Stimulated activated CD8-positive, alpha-beta memory T cell treated with anti-CD3 and anti-CD28 coated beads, Interleukin-4, amount 100 ng/mL, for 48 hours (primary cell): ENCODE data around the gene AKT1.
A peak's percentile ranks its signal among the peaks of the same experiment; 100 is the strongest.

Experiments used
- DNase-seq: peaks from one replicate; pipeline ENCODE4 v3.0.0-alpha.2; 2020

The AKT1 gene

GRCh38 chr14:104798300-104799243 is 3.0 kb upstream of the AKT1 start:
- DNase-seq = no peak

GRCh38 chr14:104797115-104798044 is 1.8 kb upstream of the AKT1 start:
- no peak for DNase-seq

GRCh38 chr14:104796687-104797081 is 1.1 kb upstream of the AKT1 start:
- no peak for DNase-seq

GRCh38 chr14:104795781-104796686 is 486 bp upstream of the AKT1 start:
- peak; percentile 69 for DNase-seq

- DNase-seq = no peak
These were observed 936 bp downstream of the AKT1 start for GRCh38 chr14:104794631-104794992.

GRCh38 chr14:104794099-104794498 is 1.4 kb downstream of the AKT1 start:
- peak; percentile 83 for DNase-seq

GRCh38 chr14:104793703-104793959 is 1.9 kb downstream of the AKT1 start:
- DNase-seq = no peak

GRCh38 chr14:104792945-104793702 is 2.4 kb downstream of the AKT1 start:
- no peak for DNase-seq

- no peak for DNase-seq
These were observed 3.3 kb downstream of the AKT1 start for GRCh38 chr14:104792101-104792884.

- DNase-seq = no peak
These were observed 4.1 kb downstream of the AKT1 start for GRCh38 chr14:104791425-104791824.

GRCh38 chr14:104789752-104790743 is 5.5 kb downstream of the AKT1 start:
- DNase-seq = no peak

- no peak for DNase-seq
These were observed 6.5 kb downstream of the AKT1 start for GRCh38 chr14:104788873-104789663.

GRCh38 chr14:104788161-104788818 is 7.3 kb downstream of the AKT1 start:
- no peak for DNase-seq

- DNase-seq = no peak
These were observed 7.8 kb downstream of the AKT1 start for GRCh38 chr14:104787736-104788135.

- DNase-seq = no peak
These were observed 8.5 kb downstream of the AKT1 start for GRCh38 chr14:104786726-104787675.

GRCh38 chr14:104786091-104786586 is 9.4 kb downstream of the AKT1 start:
- no peak for DNase-seq

GRCh38 chr14:104785708-104786080 is 9.9 kb downstream of the AKT1 start:
- DNase-seq = no peak
